Measurements from ENCODE around the gene IER5L.
"Not testable (repeated sequence)": the region's sequence is repeated elsewhere in the genome, so short reads cannot be mapped to it uniquely, and the experiment has no call there.

IER5L gene

GRCh38 chr9:129191234-129191633 is 13.2 kb upstream of the IER5L start:
- Histone ChIP-seq H3K4me1 (ENCODE audit: control insufficient read depth, insufficient read depth, low read length) (no peaks in the 10 kb centered on the region), H3K9me3 (ENCODE audit: control insufficient read depth, insufficient read depth, low read depth, low read length) (no peaks in the 10 kb centered on the region), H3K36me3 (ENCODE audit: control insufficient read depth in 2 of 2, insufficient read depth in 1 of 2, low read length in 2 of 2) (no peaks in the 10 kb centered on the region), H3K27ac (ENCODE audit: extremely low read depth, low read depth, low read length) (no peak overlapping the region), H3K4me3 (ENCODE audit: low read depth, low read length) (no peak overlapping the region)
- ChIA-PET CTCF (interaction anchor here (0.6 to 2.0 kb wide), 5 partner anchors 18 to 162 kb away, joined by 3 to 7 read pairs (median 4); no protein-coding TSS in a partner anchor), POLR2A (interaction anchor here (0.7 to 4.4 kb wide), 2 partner anchors 13 to 237 kb away, joined by 4 to 19 read pairs; partner anchors contain the start of gene IER5L)
- TF ChIP-seq ZBTB20 (tag by site-specific recombination; IDR thresholded peaks at IDR 0.05) (no peak), SP2 (tag by site-specific recombination; IDR thresholded peaks at IDR 0.05) (no peak), IKZF3 (tag by site-specific recombination; IDR thresholded peaks at IDR 0.05) (no peak), ZNF488 (tag by site-specific recombination; IDR thresholded peaks at IDR 0.05) (no peak), SALL2 (tag by site-specific recombination; IDR thresholded peaks at IDR 0.05; ENCODE audit: borderline replicate concordance) (no peak), TCF7L2 (IDR thresholded peaks at IDR 0.05; ENCODE audit: borderline replicate concordance, low read depth, low read length) (no peak), ZNF555 (tag by site-specific recombination; conservative IDR thresholded peaks at IDR 0.05) (no peak), ZNF132 (tag by site-specific recombination; IDR thresholded peaks at IDR 0.05; ENCODE audit: borderline replicate concordance) (no peak), HOXD13 (CRISPR knock-in tag; IDR thresholded peaks at IDR 0.05; ENCODE audit: borderline replicate concordance) (no peak)

GRCh38 chr9:129189971-129190370 is 11.9 kb upstream of the IER5L start:
- not testable (repeated sequence) for H3K36me3 ChIP-seq (ENCODE audit: control insufficient read depth in 2 of 2, insufficient read depth in 1 of 2, low read length in 2 of 2); H3K27ac ChIP-seq (ENCODE audit: extremely low read depth, low read depth, low read length)
- CTCF ChIA-PET: interaction anchor here (0.6 to 1.2 kb wide), 3 partner anchors 23 to 733 kb away, joined by 3 read pairs; no protein-coding TSS in a partner anchor

GRCh38 chr9:129187042-129187441 is 9.0 kb upstream of the IER5L start:
- Histone ChIP-seq H3K4me3 (ENCODE audit: low read depth, low read length) (no peak overlapping the region), H3K9me3 (ENCODE audit: control insufficient read depth, insufficient read depth, low read depth, low read length) (no peaks in the 10 kb centered on the region), H3K27ac (ENCODE audit: extremely low read depth, low read depth, low read length) (no peak overlapping the region), H3K4me1 (ENCODE audit: control insufficient read depth, insufficient read depth, low read length) (no peaks in the 10 kb centered on the region), H3K36me3 (ENCODE audit: control insufficient read depth in 2 of 2, insufficient read depth in 1 of 2, low read length in 2 of 2) (no peaks in the 10 kb centered on the region)
- POLR2A ChIA-PET: interaction anchor here (1.5 kb wide), 1 partner anchor 9 kb away, joined by 9 read pairs; the partner anchor contains the start of gene IER5L
- CTCF ChIA-PET: interaction anchor here (1.5 kb wide), 1 partner anchor 13 kb away, joined by 5 read pairs; no protein-coding TSS in a partner anchor
- TF ChIP-seq TRIM28 (IDR thresholded peaks at IDR 0.05; ENCODE audit: borderline replicate concordance, low read length) (no peak), REST (tag by site-specific recombination; IDR thresholded peaks at IDR 0.05) (no peak), ZNF514 (tag by site-specific recombination; IDR thresholded peaks at IDR 0.05) (no peak)

More at GRCh38 chr9:129189971-129190370, 11.9 kb upstream of the IER5L start:
- POLR2A ChIA-PET: interaction anchor here (4.4 kb wide), 1 partner anchor 12 kb away, joined by 19 read pairs; the partner anchor contains the start of gene IER5L
- not testable (repeated sequence) for H3K4me1 ChIP-seq (ENCODE audit: control insufficient read depth, insufficient read depth, low read length); H3K9me3 ChIP-seq (ENCODE audit: control insufficient read depth, insufficient read depth, low read depth, low read length); H3K4me3 ChIP-seq (ENCODE audit: low read depth, low read length)

GRCh38 chr9:129185991-129186390 is 7.9 kb upstream of the IER5L start:
- Histone ChIP-seq H3K4me3 (ENCODE audit: low read depth, low read length) (no peak overlapping the region), H3K4me1 (ENCODE audit: control insufficient read depth, insufficient read depth, low read length) (no peaks in the 10 kb centered on the region), H3K9me3 (ENCODE audit: control insufficient read depth, insufficient read depth, low read depth, low read length) (no peaks in the 10 kb centered on the region), H3K36me3 (ENCODE audit: control insufficient read depth in 2 of 2, insufficient read depth in 1 of 2, low read length in 2 of 2) (no peaks in the 10 kb centered on the region), H3K27ac (ENCODE audit: extremely low read depth, low read depth, low read length) (no peak overlapping the region)
- TF ChIP-seq ZNF324 (tag by site-specific recombination; IDR thresholded peaks at IDR 0.05): no peak
- TF ChIP-seq FEZF1 (tag by site-specific recombination; IDR thresholded peaks at IDR 0.05): no peak
- no peak for TF ChIP-seq ZNF175 (tag by site-specific recombination; IDR thresholded peaks at IDR 0.05)
- no peak for TF ChIP-seq KLF1 (tag by site-specific recombination; IDR thresholded peaks at IDR 0.05)
- TF ChIP-seq ZBTB20 (tag by site-specific recombination; IDR thresholded peaks at IDR 0.05): no peak
- no peak for TF ChIP-seq ZNF221 (tag by site-specific recombination; IDR thresholded peaks at IDR 0.05; ENCODE audit: borderline replicate concordance)
- no peak for TF ChIP-seq GLI4 (tag by site-specific recombination; IDR thresholded peaks at IDR 0.05)
- CTCF ChIA-PET: no interaction called here
- POLR2A ChIA-PET: no interaction called here
